K562 (cell line): Measurements from ENCODE around the gene EPHB2.

Experiments used
- ARNT ChIP-seq, 2 experiments: fragments of 450-650 bp; IDR thresholded peaks; 2 replicates each; pipeline ENCODE4 v1.6.1; 2016; ENCODE audit warnings: mild to moderate bottlenecking in 1 of 2
- ATF6 ChIP-seq: sonication (generic); formaldehyde crosslinking; IDR thresholded peaks from 2 replicates; pipeline ENCODE4 v1.4.0; 2020; ENCODE audit warnings: mild to moderate bottlenecking, missing genetic modification reagents
- DACH1 ChIP-seq: fragments of 450-650 bp; IDR thresholded peaks from 2 replicates; pipeline ENCODE4 v1.6.1; 2018; ENCODE audit not compliant: partially characterized antibody
- KAT8 ChIP-seq: fragments of 450-650 bp; IDR thresholded peaks from 2 replicates; pipeline ENCODE4 v1.6.1; 2016; ENCODE audit warnings: low read depth, mild to moderate bottlenecking
- POLR2AphosphoS5 ChIP-seq: IDR thresholded peaks from 2 replicates; pipeline ENCODE4 v1.6.1; 2011; ENCODE audit warnings: mild to moderate bottlenecking, low read depth, low read length, moderate library complexity; ENCODE audit not compliant: control insufficient read depth, insufficient read depth
- POLR2G ChIP-seq: fragments of 200-400 bp; formaldehyde crosslinking; IDR thresholded peaks from 2 replicates; pipeline ENCODE4 v1.6.1; 2017; ENCODE audit warnings: low read depth, mild to moderate bottlenecking, antibody characterized with exemption, low read length, moderate library complexity
- TF ChIP-seq, protein P1 (sequence below): fragments of 450-650 bp; IDR thresholded peaks from 2 replicates; pipeline ENCODE4 v1.6.1; 2016; ENCODE audit warnings: borderline replicate concordance
- TF ChIP-seq, protein P2 (sequence below): fragments of 150-350 bp; conservative IDR thresholded peaks from 2 replicates; pipeline ENCODE4 v1.6.1; 2014; ENCODE audit warnings: low read length
- TF ChIP-seq, protein P3 (sequence below): fragments of 250-450 bp; sonication (Bioruptor Pico); IDR thresholded peaks from 2 replicates; pipeline ENCODE4 v1.5.1; 2021; ENCODE audit warnings: mild to moderate bottlenecking
- TF ChIP-seq, protein P4 (sequence below), 3 experiments: IDR thresholded peaks in 2 of 3; conservative IDR thresholded peaks in 1 of 3; 2 replicates each; pipeline ENCODE4 v1.5.1; 2011 to 2012; ENCODE audit warnings: low read length in 3 of 3, mild to moderate bottlenecking in 3 of 3, control low read depth in 2 of 3, improper control_type of control experiment in 1 of 3, inconsistent platforms in 1 of 3, low read depth in 1 of 3, mixed read lengths in 1 of 3, moderate library complexity in 1 of 3; ENCODE audit not compliant: insufficient read depth in 2 of 3

DNA sequence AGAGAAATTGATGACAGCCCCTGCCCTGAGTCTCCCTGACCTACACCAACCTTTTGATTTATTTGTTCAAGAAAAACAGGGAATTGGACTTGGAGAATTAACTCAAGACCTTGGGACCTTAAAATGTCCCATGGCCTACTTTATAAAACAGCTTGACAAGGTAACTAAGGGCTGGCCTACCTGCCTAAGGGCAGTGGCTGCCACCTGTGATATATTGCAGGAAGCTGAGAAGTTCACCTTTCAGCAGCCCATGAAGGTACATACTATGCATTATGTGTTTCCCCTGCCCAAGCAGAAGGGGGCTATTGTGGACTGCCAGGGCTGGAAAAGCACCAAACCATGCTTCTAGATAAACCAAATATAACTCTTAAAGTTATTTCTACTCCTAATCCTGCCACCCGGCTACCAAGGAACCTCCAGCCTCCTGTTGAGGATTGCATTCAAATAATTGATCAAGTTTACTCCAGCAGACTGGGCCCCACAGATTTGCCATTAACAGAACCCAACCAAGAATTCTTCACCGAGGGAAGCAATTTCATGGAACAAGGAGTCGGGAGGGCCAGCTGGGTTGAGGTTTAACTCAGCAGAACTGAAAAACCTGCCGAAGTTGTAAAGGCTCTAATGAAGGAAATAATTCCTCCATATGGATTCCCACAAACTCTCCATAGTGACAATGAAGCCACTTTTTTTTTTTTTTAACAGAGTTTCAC, 233.9 kb downstream of the EPHB2 start:
- no peak for TF ChIP-seq KAT8
- TF ChIP-seq, protein P1, sequence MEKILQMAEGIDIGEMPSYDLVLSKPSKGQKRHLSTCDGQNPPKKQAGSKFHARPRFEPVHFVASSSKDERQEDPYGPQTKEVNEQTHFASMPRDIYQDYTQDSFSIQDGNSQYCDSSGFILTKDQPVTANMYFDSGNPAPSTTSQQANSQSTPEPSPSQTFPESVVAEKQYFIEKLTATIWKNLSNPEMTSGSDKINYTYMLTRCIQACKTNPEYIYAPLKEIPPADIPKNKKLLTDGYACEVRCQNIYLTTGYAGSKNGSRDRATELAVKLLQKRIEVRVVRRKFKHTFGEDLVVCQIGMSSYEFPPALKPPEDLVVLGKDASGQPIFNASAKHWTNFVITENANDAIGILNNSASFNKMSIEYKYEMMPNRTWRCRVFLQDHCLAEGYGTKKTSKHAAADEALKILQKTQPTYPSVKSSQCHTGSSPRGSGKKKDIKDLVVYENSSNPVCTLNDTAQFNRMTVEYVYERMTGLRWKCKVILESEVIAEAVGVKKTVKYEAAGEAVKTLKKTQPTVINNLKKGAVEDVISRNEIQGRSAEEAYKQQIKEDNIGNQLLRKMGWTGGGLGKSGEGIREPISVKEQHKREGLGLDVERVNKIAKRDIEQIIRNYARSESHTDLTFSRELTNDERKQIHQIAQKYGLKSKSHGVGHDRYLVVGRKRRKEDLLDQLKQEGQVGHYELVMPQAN = no peak
- TF ChIP-seq, protein P2, sequence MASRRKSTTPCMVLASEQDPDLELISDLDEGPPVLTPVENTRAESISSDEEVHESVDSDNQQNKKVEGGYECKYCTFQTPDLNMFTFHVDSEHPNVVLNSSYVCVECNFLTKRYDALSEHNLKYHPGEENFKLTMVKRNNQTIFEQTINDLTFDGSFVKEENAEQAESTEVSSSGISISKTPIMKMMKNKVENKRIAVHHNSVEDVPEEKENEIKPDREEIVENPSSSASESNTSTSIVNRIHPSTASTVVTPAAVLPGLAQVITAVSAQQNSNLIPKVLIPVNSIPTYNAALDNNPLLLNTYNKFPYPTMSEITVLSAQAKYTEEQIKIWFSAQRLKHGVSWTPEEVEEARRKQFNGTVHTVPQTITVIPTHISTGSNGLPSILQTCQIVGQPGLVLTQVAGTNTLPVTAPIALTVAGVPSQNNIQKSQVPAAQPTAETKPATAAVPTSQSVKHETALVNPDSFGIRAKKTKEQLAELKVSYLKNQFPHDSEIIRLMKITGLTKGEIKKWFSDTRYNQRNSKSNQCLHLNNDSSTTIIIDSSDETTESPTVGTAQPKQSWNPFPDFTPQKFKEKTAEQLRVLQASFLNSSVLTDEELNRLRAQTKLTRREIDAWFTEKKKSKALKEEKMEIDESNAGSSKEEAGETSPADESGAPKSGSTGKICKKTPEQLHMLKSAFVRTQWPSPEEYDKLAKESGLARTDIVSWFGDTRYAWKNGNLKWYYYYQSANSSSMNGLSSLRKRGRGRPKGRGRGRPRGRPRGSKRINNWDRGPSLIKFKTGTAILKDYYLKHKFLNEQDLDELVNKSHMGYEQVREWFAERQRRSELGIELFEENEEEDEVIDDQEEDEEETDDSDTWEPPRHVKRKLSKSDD = no peak
- TF ChIP-seq, protein P3, sequence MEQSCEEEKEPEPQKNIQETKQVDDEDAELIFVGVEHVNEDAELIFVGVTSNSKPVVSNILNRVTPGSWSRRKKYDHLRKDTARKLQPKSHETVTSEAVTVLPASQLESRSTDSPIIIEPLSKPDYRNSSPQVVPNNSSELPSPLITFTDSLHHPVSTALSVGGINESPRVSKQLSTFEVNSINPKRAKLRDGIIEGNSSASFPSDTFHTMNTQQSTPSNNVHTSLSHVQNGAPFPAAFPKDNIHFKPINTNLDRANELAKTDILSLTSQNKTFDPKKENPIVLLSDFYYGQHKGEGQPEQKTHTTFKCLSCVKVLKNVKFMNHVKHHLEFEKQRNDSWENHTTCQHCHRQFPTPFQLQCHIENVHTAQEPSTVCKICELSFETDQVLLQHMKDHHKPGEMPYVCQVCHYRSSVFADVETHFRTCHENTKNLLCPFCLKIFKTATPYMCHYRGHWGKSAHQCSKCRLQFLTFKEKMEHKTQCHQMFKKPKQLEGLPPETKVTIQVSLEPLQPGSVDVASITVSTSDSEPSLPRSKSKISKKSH (CRISPR knock-in tag) = no peak
- TF ChIP-seq DACH1 = no peak
- TF ChIP-seq, protein P4, sequence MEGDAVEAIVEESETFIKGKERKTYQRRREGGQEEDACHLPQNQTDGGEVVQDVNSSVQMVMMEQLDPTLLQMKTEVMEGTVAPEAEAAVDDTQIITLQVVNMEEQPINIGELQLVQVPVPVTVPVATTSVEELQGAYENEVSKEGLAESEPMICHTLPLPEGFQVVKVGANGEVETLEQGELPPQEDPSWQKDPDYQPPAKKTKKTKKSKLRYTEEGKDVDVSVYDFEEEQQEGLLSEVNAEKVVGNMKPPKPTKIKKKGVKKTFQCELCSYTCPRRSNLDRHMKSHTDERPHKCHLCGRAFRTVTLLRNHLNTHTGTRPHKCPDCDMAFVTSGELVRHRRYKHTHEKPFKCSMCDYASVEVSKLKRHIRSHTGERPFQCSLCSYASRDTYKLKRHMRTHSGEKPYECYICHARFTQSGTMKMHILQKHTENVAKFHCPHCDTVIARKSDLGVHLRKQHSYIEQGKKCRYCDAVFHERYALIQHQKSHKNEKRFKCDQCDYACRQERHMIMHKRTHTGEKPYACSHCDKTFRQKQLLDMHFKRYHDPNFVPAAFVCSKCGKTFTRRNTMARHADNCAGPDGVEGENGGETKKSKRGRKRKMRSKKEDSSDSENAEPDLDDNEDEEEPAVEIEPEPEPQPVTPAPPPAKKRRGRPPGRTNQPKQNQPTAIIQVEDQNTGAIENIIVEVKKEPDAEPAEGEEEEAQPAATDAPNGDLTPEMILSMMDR (IDR thresholded peaks at IDR 0.05 in 2 of 3, conservative IDR thresholded peaks at IDR 0.05 in 1 of 3; ENCODE audit: insufficient read depth in 2 of 3, low read depth in 1 of 3, low read length in 3 of 3) = no peak
- TF ChIP-seq ATF6 (CRISPR knock-in tag) = no peak
- TF ChIP-seq ARNT (IDR thresholded peaks at IDR 0.05) = no peak
- TF ChIP-seq POLR2AphosphoS5 = no peak
- TF ChIP-seq POLR2G = no peak
